ENCODE data around the gene ADARB2. TPM values are rescaled to one million over a fixed set of nuclear protein-coding genes. Genes with fewer than 3 reads are reported as not detected.
"Not testable (repeated sequence)": the region's sequence is repeated elsewhere in the genome, so short reads cannot be mapped to it uniquely, and the experiment has no call there.

Gene ADARB2
- total RNA-seq, 1 experiment from 2014 or later = 1.9 TPM

DNA sequence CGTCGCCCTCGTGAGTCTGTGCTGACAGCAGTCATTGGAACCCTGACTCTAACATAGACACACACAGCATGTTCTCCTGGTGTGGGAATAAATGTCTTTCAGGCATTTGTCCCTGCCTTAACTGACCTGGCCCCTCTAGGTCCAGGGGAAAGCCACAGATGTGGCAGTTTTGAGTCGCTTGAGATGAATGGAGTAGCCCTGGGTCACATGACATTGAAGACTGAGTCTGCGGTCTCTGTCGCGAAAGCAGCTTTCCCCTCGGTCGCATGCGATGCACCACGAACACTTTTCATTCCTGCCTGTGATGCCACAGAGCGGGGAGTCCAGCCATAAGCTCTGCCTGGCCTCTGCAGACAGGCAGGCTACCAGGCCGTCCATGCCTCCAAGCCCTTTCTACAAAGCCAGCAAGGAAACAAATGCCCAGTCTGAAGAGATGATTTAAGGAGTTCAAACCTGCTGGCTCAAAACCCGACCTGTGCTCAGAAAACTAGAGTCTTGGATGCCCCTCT is 508.8 kb downstream of the ADARB2 start:
- DNase-seq (ENCODE audit: extremely low read depth, low read depth) = no peak

DNA sequence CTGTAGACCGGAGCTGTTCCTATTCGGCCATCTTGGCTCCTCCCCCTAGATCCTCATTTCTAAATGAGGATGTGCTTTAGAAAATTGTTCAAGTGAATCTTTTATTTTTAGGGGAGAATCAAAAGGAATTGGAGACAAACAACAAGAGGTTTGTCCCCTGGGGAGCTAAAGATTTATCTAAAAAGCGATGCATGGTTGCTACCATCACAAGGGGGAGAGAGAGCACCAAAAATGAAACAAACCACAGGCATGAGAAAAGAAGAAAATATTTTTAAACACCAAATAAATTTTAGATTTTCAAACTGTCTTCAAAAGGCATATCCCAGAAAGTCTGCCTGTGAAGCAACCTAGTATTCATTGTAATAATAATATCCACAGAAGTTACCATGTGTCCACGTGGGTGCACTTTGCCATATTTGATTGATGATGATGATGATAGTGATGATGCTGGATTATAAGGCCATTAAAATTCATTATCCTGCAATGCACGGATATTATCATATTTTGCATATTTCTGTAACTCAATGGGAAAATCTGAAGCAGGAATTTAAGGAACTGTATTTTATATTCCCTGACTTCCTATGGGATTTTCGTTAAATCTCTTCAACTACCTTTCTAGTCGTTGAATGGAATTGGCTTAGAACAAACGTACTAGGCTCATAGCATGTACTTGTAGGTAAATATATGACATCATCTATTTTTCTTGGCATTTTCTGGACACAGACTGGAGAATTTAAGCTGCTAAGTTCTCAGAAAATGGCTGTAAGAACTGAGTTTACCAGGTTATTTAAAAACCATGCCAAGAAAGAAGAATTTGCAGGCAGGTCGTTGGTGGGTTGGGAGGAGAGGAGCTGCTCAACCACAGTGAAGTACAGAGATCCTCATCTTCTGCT is 509.6 kb downstream of the ADARB2 start:
- DNase-seq (ENCODE audit: extremely low read depth, low read depth) = no peak

DNA sequence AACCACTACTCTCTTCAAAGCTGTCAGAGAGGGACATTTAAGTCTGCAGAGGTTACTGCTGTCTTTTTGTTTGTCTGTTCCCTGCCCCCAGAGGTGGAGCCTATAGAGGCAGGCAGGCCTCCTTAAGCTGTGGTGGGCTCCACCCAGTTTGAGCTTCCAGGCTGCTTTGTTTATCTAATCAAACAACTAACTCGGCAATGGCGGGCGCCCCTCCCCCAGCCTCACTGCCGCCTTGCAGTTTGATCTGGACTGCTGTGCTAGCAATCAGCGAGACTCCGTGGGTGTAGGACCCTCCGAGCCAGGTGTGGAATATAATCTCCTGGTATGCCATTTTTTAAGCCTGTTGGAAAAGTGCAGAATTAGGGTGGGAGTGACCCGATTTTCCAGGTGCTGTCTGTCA is 510.4 kb downstream of the ADARB2 start:
- not testable (repeated sequence) for DNase-seq (ENCODE audit: extremely low read depth, low read depth)

DNA sequence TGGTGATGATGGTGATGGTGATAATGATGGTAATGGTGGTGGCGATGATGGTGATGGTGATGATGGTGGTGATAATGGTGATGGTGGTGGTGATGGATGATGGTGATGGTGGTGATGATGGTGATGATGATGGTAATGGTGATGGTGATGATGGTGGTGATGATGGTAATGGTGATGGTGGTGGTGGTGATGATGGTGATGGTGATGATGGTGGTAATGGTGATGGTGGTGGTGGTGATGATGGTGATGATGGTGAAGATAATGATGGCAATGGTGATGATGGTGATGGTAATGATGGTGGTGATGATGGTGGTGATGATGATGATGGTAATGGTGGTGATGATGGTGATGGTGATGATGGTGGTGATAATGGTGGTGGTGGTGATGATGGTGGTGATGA is 517.5 kb downstream of the ADARB2 start:
- DNase-seq (ENCODE audit: extremely low read depth, low read depth) = not testable (repeated sequence)

DNA sequence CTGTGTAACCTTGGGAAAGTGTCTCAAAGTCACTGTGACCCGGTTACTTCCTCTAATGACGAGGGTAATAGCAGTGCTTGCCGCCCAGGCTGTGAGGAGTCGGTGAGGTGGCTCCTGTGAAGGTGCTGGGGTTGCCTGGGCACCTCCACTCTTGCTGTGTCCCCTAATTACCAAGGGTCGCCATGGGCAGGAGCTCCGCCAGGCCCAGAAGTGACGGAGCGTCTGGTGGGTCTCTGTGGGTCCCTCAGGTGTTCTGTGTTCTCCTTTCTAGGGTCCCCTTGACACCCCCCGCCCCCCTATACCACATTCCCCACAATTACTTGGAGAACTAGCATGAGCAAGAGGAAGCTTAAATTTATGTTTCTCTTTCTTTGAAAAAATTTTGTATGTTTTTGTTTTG is 519.7 kb downstream of the ADARB2 start:
- no peak for DNase-seq (ENCODE audit: extremely low read depth, low read depth)

DNA sequence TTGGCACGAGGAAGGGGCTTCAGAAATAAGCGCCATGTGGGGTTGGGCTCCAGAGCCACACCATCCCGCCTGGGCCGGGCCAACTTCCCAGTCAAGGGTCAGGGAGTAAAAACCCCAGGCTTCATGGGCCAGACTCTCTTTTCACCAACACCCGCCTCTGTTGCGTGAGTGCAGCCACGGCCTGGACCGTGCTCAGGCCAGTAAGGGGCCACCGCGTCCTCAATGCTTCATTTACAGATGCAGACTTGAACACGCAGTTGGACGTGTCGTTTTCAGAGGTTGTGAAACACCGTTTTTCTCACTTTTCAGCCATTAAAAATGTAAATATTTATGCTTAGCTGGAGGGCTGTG is 520.1 kb downstream of the ADARB2 start:
- DNase-seq (ENCODE audit: extremely low read depth, low read depth) = no peak

DNA sequence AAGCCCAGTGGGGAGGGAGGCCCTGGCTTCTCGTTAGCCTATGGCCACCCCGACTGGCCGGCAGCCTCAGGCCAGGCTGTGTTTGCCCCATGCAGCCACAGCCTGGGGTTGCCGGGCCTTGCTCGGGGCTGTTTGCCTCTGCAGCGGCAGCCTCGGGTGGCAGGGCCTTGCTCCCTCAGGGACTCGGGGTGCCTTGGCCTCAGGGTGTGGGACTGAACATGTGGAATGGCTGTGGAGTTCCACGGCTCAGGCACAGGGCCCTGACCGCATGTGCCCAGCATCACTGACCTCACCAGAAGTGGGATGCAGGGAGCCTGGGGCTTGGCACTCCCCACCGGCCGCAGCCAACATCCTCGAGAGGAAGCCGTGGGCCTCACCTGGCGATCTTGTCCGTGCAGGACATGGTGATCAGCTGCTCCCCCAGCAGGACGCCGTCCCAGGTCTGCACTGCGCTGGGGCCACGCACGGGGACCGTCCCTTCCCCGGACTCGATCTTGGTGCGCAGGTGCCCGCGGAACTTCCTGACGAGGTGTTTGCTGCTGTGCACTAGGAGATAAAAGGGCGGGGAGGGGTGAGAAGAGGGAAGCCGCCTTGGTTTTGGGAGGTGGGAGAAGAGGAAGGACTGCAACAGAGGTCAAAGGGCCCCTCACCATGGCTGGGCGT is 520.6 kb downstream of the ADARB2 start:
- DNase-seq (ENCODE audit: extremely low read depth, low read depth) = no peak

DNA sequence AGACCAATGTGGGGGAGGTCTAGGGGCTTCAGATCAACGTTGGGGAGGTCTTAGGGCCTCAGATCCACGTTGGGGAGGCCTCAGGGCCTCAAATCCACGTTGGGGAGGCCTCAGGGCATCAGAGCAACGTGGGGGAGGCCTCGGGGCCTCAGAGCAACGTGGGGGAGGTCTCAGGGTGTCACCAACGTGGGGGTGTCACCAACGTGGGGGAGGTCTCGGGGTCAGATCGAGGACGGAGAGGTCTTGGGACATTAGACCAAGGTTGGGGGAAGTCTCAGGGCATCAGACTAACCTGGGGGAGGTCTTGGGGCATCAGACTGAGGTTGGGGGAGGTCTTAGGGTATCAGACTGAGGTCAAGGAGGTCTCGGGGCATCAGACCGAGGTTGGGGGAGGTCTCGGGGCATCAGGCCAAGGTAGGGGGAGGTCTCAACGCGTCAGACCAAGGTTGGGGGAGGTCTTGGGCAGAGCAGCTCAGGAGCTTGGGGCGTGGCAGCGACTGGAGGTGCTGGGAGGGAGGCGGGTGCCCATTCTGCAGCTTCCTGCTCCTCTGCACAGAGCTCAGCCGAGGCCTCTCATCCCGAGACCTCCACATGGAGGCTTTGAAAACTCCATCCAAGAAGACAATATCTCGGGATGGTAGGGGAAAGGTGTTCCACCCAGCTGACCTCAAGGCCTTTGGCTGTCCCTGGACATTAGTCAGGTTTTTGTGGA is 521.3 kb downstream of the ADARB2 start:
- DNase-seq (ENCODE audit: extremely low read depth, low read depth) = no peak

DNA sequence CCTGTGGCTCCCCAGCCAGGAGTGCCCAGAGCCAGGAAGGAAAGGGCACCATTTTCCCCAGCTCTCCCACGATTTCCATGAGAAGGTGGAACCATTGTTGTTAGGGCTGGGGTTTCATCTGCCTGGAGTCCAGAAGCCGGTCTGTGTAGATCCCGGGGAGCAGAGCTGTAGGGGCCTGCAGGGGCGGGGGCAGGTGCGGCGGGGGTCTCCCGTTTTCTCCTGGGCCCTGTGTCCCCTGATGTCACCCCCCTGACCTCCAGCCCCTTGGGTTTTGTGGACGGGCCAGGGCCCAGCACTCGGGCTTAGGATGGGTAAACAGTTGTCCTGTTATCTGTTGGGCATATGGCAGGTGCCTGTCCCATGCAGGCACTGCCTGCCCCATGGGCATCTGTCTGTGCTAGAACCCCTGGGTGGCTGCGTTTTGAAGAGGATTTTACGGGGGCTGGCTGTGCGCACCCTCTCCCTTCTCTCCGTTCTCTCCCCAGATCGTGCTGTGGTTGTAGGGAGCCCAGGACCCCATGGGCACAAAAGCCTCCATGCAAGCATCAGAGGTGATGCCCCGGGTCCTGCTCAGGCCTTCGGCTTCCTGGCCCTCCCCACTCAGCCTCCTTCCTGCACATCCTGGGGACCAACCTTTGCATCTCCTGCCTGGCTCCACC is 522.3 kb downstream of the ADARB2 start:
- DNase-seq (ENCODE audit: extremely low read depth, low read depth) = no peak

DNA sequence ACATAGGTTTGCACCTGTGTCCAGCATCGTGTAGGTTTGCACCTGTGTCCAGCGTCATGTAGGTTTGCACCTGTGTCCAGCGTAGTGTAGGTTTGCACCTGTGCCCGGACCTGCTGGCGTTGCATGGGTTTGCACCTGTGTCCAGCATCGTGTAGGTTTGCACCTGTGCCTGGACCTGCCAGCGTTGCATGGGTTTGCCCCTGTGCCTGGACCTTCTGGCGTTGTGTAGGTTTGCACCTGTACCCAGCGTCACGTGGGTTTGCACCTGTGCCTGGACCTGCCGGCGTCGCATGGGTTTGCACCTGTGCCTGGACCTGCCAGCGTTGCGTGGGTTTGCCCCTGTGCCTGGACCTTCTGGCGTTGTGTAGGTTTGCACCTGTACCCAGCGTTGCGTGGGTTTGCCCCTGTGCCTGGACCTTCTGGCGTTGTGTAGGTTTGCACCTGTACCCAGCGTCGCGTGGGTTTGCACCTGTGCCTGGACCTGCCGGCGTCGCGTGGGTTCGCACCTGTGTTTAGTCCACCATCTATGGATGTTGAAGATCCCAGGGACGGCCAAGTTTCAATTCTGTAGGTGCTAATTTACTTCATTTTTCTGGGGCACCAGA is 523.2 kb downstream of the ADARB2 start:
- no peak for DNase-seq (ENCODE audit: extremely low read depth, low read depth)

DNA sequence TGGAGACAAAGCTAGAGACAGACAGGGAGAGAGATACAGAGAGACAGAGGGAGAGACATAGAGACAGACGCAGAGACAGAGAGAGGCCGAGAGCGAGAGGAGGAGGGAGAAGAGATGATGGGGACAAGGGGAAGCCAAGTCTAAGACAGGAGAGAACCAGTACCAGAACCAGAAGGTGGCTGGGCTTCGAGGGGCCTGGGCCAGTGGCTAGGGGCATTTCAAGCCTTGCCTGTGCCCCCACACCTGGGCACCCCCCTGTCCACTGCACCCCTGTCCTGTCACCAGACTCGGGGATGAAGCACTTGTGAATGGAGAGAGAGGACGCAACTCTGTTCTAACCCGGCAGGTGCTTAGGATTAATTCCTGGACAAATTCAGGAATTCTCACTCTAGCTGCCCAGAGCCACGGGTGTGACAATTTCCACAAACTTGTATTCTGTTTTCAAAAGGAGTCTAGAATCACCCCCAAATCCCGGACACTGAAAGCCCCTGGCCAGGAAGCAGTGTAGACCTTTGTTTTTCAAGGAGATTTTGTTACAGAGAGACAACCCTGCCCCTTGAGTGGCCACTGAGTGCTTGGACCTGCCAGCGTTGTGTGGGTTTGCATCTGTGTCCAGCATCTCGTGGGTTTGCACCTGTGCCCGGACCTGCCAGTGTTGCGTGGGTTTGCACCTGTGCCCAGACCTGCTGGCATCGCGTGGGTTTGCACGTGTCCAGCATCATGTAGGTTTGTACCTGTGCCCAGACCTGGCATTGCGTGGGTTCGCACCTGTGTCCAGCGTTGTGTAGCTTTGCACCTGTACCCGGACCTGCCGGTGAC is 523.9 kb downstream of the ADARB2 start:
- no peak for DNase-seq (ENCODE audit: extremely low read depth, low read depth)

DNA sequence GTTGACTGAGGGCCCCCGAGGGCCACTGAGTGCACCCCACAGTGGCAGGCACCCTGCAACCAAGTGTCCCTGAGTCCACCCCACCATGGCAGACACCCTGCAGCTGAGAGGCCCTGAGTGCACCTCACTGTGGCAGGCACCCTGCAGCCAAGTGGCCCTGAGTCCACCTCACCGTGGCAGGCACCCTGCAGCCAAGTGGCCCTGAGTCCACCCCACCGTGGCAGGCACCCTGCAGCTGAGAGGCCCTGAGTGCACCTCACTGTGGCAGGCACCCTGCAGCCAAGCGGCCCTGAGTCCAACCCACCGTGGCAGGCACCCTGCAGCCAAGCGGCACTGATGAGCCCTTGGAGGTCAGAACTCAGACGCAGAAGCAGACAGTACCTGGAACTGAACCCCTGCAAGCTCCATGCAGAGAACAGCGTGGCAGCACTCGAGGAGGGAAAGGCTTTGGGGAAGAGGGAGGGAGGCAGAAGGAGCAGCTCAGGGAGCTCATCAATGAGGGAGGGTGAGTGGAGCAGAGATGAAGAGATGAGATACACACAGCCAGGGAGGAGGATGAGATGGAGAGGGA is 524.7 kb downstream of the ADARB2 start:
- DNase-seq (ENCODE audit: extremely low read depth, low read depth) = no peak

DNA sequence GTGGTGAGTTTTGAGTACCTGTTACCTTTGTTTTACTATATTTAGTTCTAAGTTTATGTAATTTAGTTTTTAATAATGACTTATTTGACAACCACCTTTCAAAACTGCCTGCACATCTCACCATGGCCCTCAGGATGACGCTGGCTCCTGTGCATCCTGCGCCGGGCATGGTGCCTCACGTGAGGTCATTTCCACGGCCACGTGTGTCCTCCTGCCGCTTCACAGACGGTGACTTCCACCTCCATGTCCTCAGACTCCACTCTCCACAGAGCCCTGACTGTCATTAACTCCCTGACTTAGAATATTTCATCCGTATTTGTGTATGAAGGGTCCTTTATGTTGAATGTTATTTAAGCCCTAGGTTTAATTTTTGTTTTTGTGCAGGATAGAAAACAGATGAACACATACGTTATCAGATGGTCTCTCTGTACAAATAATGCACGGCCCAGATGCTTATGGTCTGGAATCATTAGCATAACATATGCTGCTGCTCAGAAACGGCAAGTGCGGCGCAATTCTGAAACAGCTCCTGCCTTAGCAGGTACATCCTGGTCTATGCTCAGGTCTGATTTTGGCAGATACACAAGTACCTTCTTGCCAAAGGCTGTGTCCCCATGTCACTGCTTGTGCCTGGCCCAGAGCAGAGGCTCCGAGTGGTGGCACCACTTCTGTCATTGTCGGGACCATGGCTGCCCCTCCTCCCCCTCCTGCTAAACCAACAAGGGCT is 525.3 kb downstream of the ADARB2 start:
- no peak for DNase-seq (ENCODE audit: extremely low read depth, low read depth)

DNA sequence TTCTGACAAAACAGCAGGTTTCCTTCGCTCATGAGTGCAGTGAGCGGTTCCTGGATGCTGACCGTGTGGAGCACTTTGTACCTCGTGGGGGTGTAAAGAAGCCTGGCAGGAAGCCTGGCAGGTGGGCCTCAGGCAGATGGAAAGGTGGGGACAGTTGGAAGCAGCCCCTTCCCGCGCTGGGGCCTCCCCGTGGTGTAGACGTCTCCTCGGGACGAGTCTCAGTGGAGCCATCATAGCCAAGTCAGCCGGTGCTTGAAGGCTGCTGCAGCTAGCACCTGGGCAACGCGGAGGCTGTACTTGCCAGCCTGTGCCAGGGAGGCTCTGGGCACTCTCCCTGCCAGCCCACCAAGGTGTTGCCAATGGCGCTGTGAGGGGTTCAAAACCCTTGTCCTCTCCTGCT is 526.7 kb downstream of the ADARB2 start:
- DNase-seq (ENCODE audit: extremely low read depth, low read depth) = no peak

DNA sequence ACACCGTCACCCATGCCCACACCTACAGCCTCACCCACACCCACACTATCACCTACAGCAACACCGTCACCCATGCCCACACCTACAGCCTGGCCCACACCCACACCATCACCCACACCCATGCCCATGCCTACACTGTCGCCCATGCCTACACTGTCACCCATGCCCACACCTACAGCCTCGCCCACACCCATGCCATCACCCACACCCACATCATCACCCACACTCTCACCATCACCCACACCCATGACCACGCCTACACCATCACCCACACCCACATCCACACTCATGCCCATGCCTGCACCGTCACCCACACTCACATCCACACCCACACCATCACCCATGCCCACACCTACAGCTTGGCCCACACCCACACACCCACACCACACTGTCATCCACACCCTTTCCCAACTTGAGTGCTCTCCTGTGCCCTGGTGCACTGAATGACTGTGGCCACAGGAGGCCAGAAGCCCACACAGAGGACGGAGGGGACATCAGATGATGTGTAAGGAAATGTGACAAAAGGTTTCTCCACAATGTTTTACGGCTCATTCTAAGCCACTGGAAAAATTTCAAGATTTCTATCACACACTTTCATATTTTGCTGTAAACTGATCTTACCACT is 527.9 kb downstream of the ADARB2 start:
- no peak for DNase-seq (ENCODE audit: extremely low read depth, low read depth)

DNA sequence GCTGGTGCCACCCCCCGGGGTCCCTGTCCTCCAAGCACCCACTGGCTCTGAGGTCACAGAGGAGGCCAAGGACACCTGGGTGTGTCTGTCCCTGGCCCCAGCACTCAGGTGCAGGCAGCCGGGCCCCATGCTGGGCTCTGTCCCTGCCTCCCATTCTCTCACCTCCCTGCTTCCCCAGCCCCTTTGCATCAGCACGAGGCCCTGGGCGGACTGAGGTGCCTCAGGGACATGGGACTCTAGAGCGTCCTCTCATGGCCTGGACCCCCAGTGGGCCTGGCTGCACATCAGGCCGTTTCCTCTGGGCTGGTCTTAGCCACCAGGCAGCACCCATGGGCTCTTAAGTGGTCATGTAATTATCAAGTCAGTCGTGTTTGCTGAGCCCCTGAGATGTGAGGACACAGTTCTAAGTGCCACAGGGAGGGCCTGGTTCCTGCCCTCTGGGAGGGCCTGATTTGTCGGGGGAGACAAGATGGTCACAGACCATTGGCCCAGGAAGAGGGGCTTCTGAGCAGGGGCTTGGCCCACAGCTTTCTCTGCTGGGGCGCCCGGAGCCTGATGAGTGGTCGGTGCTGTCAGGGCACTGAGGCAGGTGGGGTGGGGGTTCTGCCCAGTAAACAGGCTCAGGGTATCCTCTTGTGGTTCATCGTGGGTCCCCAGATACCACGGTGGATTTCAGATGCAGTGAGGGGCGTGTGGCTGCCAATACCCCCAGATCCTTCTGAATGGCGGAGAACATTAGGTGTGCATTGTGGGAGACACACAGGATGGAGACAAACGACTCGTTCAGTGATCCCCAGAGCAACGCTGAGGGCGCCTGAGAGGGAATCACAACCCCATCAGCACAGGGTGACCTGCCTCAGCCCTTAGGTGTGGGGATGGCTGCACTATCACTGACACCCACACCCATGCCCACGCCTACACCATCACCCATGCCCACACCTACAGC is 528.7 kb downstream of the ADARB2 start:
- no peak for DNase-seq (ENCODE audit: extremely low read depth, low read depth)

DNA sequence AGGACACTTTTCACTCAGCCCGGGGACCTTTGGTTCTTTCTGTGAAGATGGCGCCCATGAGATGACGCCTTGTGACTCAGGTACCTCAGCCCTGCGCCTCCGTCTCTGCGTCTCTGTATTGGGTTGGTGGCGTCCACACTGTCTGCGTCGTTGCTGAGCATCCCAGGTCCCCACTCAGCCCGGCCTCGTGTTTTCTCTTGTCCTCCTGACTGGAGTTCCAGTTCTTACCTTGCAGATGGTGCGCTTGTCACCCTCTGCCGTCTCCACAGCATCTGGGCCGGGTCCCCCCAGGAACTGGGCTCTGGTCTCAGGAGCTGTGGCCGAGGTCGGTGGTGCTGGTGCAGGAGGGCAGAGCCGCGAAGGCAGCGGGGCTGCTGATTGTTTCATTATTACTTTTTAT is 530.7 kb downstream of the ADARB2 start:
- no peak for DNase-seq (ENCODE audit: extremely low read depth, low read depth)

All from NCI-H460 (cell line).